HepG2 (cell line): ENCODE measurements around the gene C19orf73. TPM values are rescaled to one million over a fixed set of nuclear protein-coding genes. Genes with fewer than 3 reads are reported as not detected.

Experiments
- ARHGAP35 ChIP-seq: sonication (generic); formaldehyde crosslinking; IDR thresholded peaks from 2 replicates; pipeline ENCODE4 v1.9.0; 2022; ENCODE audit warnings: mild to moderate bottlenecking, inconsistent platforms, moderate library complexity, missing genetic modification reagents, borderline replicate concordance
- ARNTL ChIP-seq: sonication (generic); formaldehyde crosslinking; IDR thresholded peaks from 2 replicates; pipeline ENCODE4 v1.4.0; 2020; ENCODE audit warnings: mild to moderate bottlenecking, missing genetic modification reagents
- CBX2 ChIP-seq, 2 experiments: fragments of 200-600 bp in 1 of 2; sonication (generic); formaldehyde crosslinking in 1 of 2; IDR thresholded peaks; 2 replicates each; pipeline versions ENCODE4 v1.7.0 to v1.8.1; 2018 to 2022; ENCODE audit warnings: low read depth in 2 of 2, low read length in 1 of 2, mild to moderate bottlenecking in 1 of 2, missing genetic modification reagents in 1 of 2
- NFE2L2 ChIP-seq: fragments of 150-350 bp; IDR thresholded peaks from 2 replicates; pipeline ENCODE4 v1.6.1; 2014; ENCODE audit warnings: low read length
- NFYC ChIP-seq: IDR thresholded peaks from 2 replicates; pipeline ENCODE4 v1.6.1; 2016; ENCODE audit warnings: missing genetic modification reagents, missing compliant biosample characterization
- RXRA ChIP-seq: sonication (generic); formaldehyde crosslinking; IDR thresholded peaks from 2 replicates; pipeline ENCODE4 v1.5.1; 2020; ENCODE audit warnings: missing genetic modification reagents
- SOX5 ChIP-seq: IDR thresholded peaks from 2 replicates; pipeline ENCODE4 v1.6.1; 2016; ENCODE audit warnings: borderline replicate concordance
- ZMYM4 ChIP-seq: sonication (generic); formaldehyde crosslinking; IDR thresholded peaks from 2 replicates; pipeline ENCODE4 v1.8.1; 2023; ENCODE audit warnings: mild to moderate bottlenecking, missing genetic modification reagents
- ZNF547 ChIP-seq: sonication (generic); formaldehyde crosslinking; IDR thresholded peaks from 2 replicates; pipeline ENCODE4 v1.5.1; 2020; ENCODE audit warnings: mild to moderate bottlenecking, missing genetic modification reagents
- ZNF781 ChIP-seq: sonication (generic); formaldehyde crosslinking; IDR thresholded peaks from 2 replicates; pipeline ENCODE4 v1.5.1; 2020; ENCODE audit warnings: borderline replicate concordance, mild to moderate bottlenecking, missing genetic modification reagents; ENCODE audit errors: not compliant biosample characterization
- polyA plus RNA-seq, 8 experiments: library from polyadenylated mRNA; depleted of rRNA in 3 of 8; stranded (reverse) in 7 of 8; unstranded in 1 of 8; fragments of >200 nt; fragmentation: Illumina TruSeq in 4 of 8; extraction: Trizol in 4 of 8; gene quantifications; 2 replicates each; pipeline versions ENCODE4 v1.2.1 to v1.2.3, GENCODE V29; 2011 to 2016; ENCODE audit warnings: low read depth in 4 of 8, missing spikeins in 1 of 8, mixed read lengths in 1 of 8; ENCODE audit not compliant: insufficient read depth in 1 of 8
- total RNA-seq, 5 experiments: library from RNA; depleted of rRNA; stranded (reverse); fragments of >200 nt; fragmentation: Illumina TruSeq; extraction: Trizol; gene quantifications; 2 replicates each; pipeline ENCODE4 v1.2.3, GENCODE V29; 2016; ENCODE audit warnings: low read depth in 1 of 5
- TF ChIP-seq, protein P1 (sequence below): sonication (generic); formaldehyde crosslinking; IDR thresholded peaks from 2 replicates; pipeline ENCODE4; 2020; ENCODE audit warnings: missing genetic modification reagents, mild to moderate bottlenecking, borderline replicate concordance
- TF ChIP-seq, protein P2 (sequence below): sonication (generic); formaldehyde crosslinking; IDR thresholded peaks from 2 replicates; pipeline ENCODE4 v1.5.0; 2020; ENCODE audit warnings: missing genetic modification reagents
- TF ChIP-seq, protein P3 (sequence below): sonication (generic); formaldehyde crosslinking; IDR thresholded peaks from 2 replicates; pipeline ENCODE4 v1.4.0; 2020; ENCODE audit warnings: mild to moderate bottlenecking, missing genetic modification reagents
- TF ChIP-seq, protein P4 (sequence below): sonication (generic); formaldehyde crosslinking; IDR thresholded peaks from 2 replicates; pipeline ENCODE4 v1.4.0; 2020; ENCODE audit warnings: mild to moderate bottlenecking, missing genetic modification reagents
- TF ChIP-seq, protein P5 (sequence below): IDR thresholded peaks from 2 replicates; pipeline ENCODE4 v1.6.1; 2012; ENCODE audit warnings: inconsistent platforms

The C19orf73 gene
- total and polyA plus RNA-seq, 2 of the 13 experiments (the other 11 are each of a cell fraction or from before 2014, with no cell fraction given) = 1.4 to 1.5 TPM

DNA sequence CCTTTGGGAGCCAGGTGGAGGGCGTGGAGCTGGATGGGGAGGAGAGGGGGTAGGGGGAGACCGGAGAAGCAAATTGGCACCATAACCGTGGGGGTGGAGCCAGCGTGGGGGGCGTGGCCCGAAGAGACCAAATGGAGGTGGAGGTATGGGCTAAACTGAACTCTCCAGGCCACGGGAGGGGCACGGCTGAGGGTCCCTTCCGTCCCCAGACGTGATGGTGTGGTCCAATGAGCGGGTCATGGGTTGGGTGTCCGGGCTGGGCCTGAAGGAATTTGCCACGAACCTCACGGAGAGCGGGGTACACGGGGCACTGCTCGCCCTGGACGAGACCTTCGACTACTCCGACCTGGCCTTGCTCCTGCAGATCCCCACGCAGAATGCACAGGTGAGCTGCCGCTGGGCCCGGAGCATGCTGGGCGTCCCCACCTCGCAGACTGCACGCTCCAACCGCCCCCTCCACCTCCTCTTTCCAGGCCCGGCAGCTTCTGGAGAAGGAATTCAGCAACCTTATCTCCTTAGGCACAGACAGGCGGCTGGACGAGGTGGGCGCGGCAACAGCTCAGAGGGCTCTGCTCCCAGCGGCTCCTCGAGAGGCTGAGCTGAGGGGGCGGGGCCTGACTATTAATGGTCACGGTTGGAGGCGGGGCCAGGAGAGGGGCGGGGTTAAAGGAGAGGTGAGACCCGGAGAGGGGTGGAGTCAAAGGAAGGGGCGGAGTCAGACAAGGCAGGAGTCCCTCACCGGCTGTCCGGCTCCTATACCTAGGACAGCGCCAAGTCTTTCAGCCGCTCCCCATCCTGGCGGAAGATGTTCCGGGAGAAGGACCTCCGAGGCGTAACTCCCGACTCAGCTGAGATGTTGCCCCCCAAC lies 30.1 kb upstream of the C19orf73 start (continued):
- TF ChIP-seq, protein P1, sequence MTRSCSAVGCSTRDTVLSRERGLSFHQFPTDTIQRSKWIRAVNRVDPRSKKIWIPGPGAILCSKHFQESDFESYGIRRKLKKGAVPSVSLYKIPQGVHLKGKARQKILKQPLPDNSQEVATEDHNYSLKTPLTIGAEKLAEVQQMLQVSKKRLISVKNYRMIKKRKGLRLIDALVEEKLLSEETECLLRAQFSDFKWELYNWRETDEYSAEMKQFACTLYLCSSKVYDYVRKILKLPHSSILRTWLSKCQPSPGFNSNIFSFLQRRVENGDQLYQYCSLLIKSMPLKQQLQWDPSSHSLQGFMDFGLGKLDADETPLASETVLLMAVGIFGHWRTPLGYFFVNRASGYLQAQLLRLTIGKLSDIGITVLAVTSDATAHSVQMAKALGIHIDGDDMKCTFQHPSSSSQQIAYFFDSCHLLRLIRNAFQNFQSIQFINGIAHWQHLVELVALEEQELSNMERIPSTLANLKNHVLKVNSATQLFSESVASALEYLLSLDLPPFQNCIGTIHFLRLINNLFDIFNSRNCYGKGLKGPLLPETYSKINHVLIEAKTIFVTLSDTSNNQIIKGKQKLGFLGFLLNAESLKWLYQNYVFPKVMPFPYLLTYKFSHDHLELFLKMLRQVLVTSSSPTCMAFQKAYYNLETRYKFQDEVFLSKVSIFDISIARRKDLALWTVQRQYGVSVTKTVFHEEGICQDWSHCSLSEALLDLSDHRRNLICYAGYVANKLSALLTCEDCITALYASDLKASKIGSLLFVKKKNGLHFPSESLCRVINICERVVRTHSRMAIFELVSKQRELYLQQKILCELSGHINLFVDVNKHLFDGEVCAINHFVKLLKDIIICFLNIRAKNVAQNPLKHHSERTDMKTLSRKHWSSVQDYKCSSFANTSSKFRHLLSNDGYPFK (CRISPR knock-in tag) = no peak
- TF ChIP-seq, protein P2, sequence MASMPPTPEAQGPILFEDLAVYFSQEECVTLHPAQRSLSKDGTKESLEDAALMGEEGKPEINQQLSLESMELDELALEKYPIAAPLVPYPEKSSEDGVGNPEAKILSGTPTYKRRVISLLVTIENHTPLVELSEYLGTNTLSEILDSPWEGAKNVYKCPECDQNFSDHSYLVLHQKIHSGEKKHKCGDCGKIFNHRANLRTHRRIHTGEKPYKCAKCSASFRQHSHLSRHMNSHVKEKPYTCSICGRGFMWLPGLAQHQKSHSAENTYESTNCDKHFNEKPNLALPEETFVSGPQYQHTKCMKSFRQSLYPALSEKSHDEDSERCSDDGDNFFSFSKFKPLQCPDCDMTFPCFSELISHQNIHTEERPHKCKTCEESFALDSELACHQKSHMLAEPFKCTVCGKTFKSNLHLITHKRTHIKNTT (CRISPR knock-in tag) = no peak
- TF ChIP-seq ZMYM4 (no peak), NFE2L2 (no peak), ZNF547 (CRISPR knock-in tag) (no peak), NFYC (no peak), SOX5 (CRISPR knock-in tag) (no peak), RXRA (CRISPR knock-in tag) (no peak), ZNF781 (CRISPR knock-in tag) (no peak), ARNTL (CRISPR knock-in tag) (0 out of 2 replicates have a peak, but pooled peaks have one; percentile 32), CBX2 (IDR thresholded peaks at IDR 0.05; ENCODE audit: low read depth, low read length) (no peak), CBX2 (CRISPR knock-in tag; IDR thresholded peaks at IDR 0.05; ENCODE audit: low read depth) (no peak), ARHGAP35 (no peak)
- TF ChIP-seq, protein P3, sequence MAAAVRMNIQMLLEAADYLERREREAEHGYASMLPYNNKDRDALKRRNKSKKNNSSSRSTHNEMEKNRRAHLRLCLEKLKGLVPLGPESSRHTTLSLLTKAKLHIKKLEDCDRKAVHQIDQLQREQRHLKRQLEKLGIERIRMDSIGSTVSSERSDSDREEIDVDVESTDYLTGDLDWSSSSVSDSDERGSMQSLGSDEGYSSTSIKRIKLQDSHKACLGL = 0 out of 2 replicates have a peak, but pooled peaks have one; percentile 47
- TF ChIP-seq, protein P4, sequence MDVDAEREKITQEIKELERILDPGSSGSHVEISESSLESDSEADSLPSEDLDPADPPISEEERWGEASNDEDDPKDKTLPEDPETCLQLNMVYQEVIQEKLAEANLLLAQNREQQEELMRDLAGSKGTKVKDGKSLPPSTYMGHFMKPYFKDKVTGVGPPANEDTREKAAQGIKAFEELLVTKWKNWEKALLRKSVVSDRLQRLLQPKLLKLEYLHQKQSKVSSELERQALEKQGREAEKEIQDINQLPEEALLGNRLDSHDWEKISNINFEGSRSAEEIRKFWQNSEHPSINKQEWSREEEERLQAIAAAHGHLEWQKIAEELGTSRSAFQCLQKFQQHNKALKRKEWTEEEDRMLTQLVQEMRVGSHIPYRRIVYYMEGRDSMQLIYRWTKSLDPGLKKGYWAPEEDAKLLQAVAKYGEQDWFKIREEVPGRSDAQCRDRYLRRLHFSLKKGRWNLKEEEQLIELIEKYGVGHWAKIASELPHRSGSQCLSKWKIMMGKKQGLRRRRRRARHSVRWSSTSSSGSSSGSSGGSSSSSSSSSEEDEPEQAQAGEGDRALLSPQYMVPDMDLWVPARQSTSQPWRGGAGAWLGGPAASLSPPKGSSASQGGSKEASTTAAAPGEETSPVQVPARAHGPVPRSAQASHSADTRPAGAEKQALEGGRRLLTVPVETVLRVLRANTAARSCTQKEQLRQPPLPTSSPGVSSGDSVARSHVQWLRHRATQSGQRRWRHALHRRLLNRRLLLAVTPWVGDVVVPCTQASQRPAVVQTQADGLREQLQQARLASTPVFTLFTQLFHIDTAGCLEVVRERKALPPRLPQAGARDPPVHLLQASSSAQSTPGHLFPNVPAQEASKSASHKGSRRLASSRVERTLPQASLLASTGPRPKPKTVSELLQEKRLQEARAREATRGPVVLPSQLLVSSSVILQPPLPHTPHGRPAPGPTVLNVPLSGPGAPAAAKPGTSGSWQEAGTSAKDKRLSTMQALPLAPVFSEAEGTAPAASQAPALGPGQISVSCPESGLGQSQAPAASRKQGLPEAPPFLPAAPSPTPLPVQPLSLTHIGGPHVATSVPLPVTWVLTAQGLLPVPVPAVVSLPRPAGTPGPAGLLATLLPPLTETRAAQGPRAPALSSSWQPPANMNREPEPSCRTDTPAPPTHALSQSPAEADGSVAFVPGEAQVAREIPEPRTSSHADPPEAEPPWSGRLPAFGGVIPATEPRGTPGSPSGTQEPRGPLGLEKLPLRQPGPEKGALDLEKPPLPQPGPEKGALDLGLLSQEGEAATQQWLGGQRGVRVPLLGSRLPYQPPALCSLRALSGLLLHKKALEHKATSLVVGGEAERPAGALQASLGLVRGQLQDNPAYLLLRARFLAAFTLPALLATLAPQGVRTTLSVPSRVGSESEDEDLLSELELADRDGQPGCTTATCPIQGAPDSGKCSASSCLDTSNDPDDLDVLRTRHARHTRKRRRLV (CRISPR knock-in tag) = no peak
- TF ChIP-seq, protein P5, sequence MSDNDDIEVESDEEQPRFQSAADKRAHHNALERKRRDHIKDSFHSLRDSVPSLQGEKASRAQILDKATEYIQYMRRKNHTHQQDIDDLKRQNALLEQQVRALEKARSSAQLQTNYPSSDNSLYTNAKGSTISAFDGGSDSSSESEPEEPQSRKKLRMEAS = peak; percentile 45; the same call in 1 of the 2 replicates
